Aorta (tissue), 5 donors: ENCODE results near the gene SLAIN2. TPM values are rescaled to one million over a fixed set of nuclear protein-coding genes. Genes with fewer than 3 reads are reported as not detected.

Experiments used
- ATAC-seq: fragments of 200-7000 bp; cut with Tn5 transposase; one replicate; pipeline ENCODE4 v1.9.1; 2022; ENCODE audit warnings: moderate library complexity; ENCODE audit not compliant: low FRiP score
- DNase-seq, 2 donors: peaks; one replicate each; pipeline ENCODE4 v3.0.0-alpha.2; 2020
- H3K27ac ChIP-seq, 2 donors: one replicate each; pipeline ENCODE4 v1.5.1; 2013; ENCODE audit warnings: low read length in 2 of 2, mild to moderate bottlenecking in 2 of 2, moderate library complexity in 2 of 2, control low read depth in 1 of 2, inconsistent platforms in 1 of 2, low read depth in 1 of 2
- H3K27me3 ChIP-seq, 2 donors: one replicate each; pipeline ENCODE4 v1.6.1; 2013; ENCODE audit warnings: control low read depth in 1 of 2, low read length in 1 of 2, mild to moderate bottlenecking in 1 of 2, moderate library complexity in 1 of 2; ENCODE audit not compliant: insufficient read depth in 2 of 2, control insufficient read depth in 1 of 2
- H3K36me3 ChIP-seq, 2 donors: one replicate each; pipeline ENCODE4 v1.6.1; 2013; ENCODE audit warnings: control low read depth in 1 of 2, low read length in 1 of 2, mild to moderate bottlenecking in 1 of 2; ENCODE audit not compliant: insufficient read depth in 2 of 2, control insufficient read depth in 1 of 2
- H3K4me1 ChIP-seq, 2 donors: one replicate each; pipeline ENCODE4 v1.6.1; 2013; ENCODE audit warnings: low read length in 2 of 2, control low read depth in 1 of 2, mild to moderate bottlenecking in 1 of 2, moderate library complexity in 1 of 2; ENCODE audit not compliant: insufficient read depth in 2 of 2, control insufficient read depth in 1 of 2
- H3K4me3 ChIP-seq, 2 donors: one replicate each; pipeline ENCODE4 v1.5.1; 2013; ENCODE audit warnings: low read length in 2 of 2, control low read depth in 1 of 2, mild to moderate bottlenecking in 1 of 2
- H3K9me3 ChIP-seq: one replicate; pipeline ENCODE4 v1.6.1; 2013; ENCODE audit warnings: mild to moderate bottlenecking, low read length; ENCODE audit not compliant: control insufficient read depth
- WGBS, 2 donors: extraction: QIAGEN DNeasy Blood & Tissue Kit; methylation state at CpG; one replicate each; pipeline ENCODE4 v1.1.7; 2013; 5-methylcytosine and 5-hydroxymethylcytosine counted together
- intact Hi-C, 2 donors: fragments of 100-400 bp; cut with DNase I; formaldehyde crosslinking; loops; one replicate each; pipeline versions ENCODE4 v1.14.2 to v1.15.0; 2022
- polyA plus RNA-seq, 2 donors: library from polyadenylated mRNA; stranded (reverse); fragments of 200-250 nt; gene quantifications; one replicate each; pipeline ENCODE4 v1.2.3, GENCODE V29; 2013
- total RNA-seq, 2 donors: library from RNA; stranded (reverse); fragmentation: NEBNext Ultra II Directional; extraction: Animal tissue kit (Norgen Biotek cat#: 25700); gene quantifications; one replicate each; pipeline ENCODE4 v1.2.1, GENCODE V29; 2021
- donor health status: healthy with polysubstance abuse.
- donor health status: Bipolar disorder and iron deficiency.
- donor health status: DM: no; HTN: no; CAD: no.
- donor health status: DM: no; HTN: no; CAD: no.
- donor health status: DM: yes; HTN: yes; CAD: no.

SLAIN2 gene
- total and polyA plus RNA-seq, 4 donors: 39.0 to 109 (median 76.7) TPM

GRCh38 chr4:48340276-48340964 lies 909 bp upstream of the SLAIN2 start:
- peak overlapping the region; percentile 86 to 90 for H3K4me3 ChIP-seq
- ATAC-seq (peak; percentile 36), DNase-seq (no peak)
- H3K27ac ChIP-seq: peak overlapping the region; percentile 87 to 96
- H3K27me3 ChIP-seq: no peaks in the 10 kb centered on the region
- H3K9me3 ChIP-seq: no peaks in the 10 kb centered on the region
- H3K36me3 ChIP-seq: no peaks in the 10 kb centered on the region
- intact Hi-C loops: loop anchor here in 1 of 2 donors (10.0 kb wide), 1 partner anchor 54 kb away; no protein-coding TSS in a partner anchor
- H3K4me1 ChIP-seq: peaks cover 1 to 2% of the 10 kb centered on the region in 2 donors
- 10 to 11% methylated on average over 14 of the region's 14 CpGs for WGBS, 2 donors

- peak; percentile 65 for ATAC-seq
- intact Hi-C loops: loop anchor here in 1 of 2 donors (10.0 kb wide), 1 partner anchor 53 kb away; no protein-coding TSS in a partner anchor
These were observed 662 bp downstream of the SLAIN2 start for GRCh38 chr4:48341776-48342605.

GRCh38 chr4:48342606-48342880 lies 1.2 kb downstream of the SLAIN2 start:
- intact Hi-C loops: loop anchor here in 1 of 2 donors (10.0 kb wide), 1 partner anchor 52 kb away; no protein-coding TSS in a partner anchor
- Histone ChIP-seq H3K36me3 (no peaks in the 10 kb centered on the region), H3K4me3 (peak overlapping the region; percentile 84 to 98), H3K27ac (no peak overlapping the region), H3K9me3 (no peaks in the 10 kb centered on the region), H3K4me1 (peaks cover 1 to 4% of the 10 kb centered on the region in 2 donors), H3K27me3 (no peaks in the 10 kb centered on the region)
- WGBS, 2 donors: 0 to 1% methylated on average over 5 of the region's 5 CpGs
- DNase-seq (no peak), ATAC-seq (no peak)

More at GRCh38 chr4:48341776-48342605, 662 bp downstream of the SLAIN2 start:
- Histone ChIP-seq H3K36me3 (no peaks in the 10 kb centered on the region), H3K27me3 (no peaks in the 10 kb centered on the region), H3K9me3 (no peaks in the 10 kb centered on the region), H3K4me3 (peak overlapping the region; percentile 84 to 98), H3K27ac (peak overlapping the region; percentile 89 to 92), H3K4me1 (peaks cover 1 to 4% of the 10 kb centered on the region in 2 donors)
- DNase-seq: peak; percentile 76 to 88
- WGBS, 2 donors: 0% methylated on average over 58 to 66 of the region's 66 CpGs

- no peaks in the 10 kb centered on the region for H3K9me3 ChIP-seq
- peaks cover 1 to 4% of the 10 kb centered on the region in 2 donors for H3K4me1 ChIP-seq
- no peaks in the 10 kb centered on the region for H3K36me3 ChIP-seq
- ATAC-seq: no peak
- DNase-seq: no peak
- 12 to 16% methylated on average over 3 of the region's 3 CpGs for WGBS, 2 donors
- peak overlapping the region; percentile 84 to 98 for H3K4me3 ChIP-seq
- H3K27ac ChIP-seq: no peak overlapping the region
- H3K27me3 ChIP-seq: no peaks in the 10 kb centered on the region
- intact Hi-C loops: loop anchor here in 1 of 2 donors (10.0 kb wide), 1 partner anchor 52 kb away; no protein-coding TSS in a partner anchor
These were observed 1.7 kb downstream of the SLAIN2 start for GRCh38 chr4:48343035-48343434.

GRCh38 chr4:48343551-48343950 lies 2.2 kb downstream of the SLAIN2 start:
- peak overlapping the region in 1 of 2 donors; percentile 98 for H3K4me3 ChIP-seq
- H3K4me1 ChIP-seq: peaks cover 1 to 4% of the 10 kb centered on the region in 2 donors
- 4 to 15% methylated on average over 1 of the region's 1 CpG for WGBS, 2 donors
- no peaks in the 10 kb centered on the region for H3K36me3 ChIP-seq
- ATAC-seq (no peak), DNase-seq (no peak)
- intact Hi-C loops: loop anchor here in 1 of 2 donors (10.0 kb wide), 1 partner anchor 51 kb away; no protein-coding TSS in a partner anchor
- no peaks in the 10 kb centered on the region for H3K9me3 ChIP-seq
- no peak overlapping the region for H3K27ac ChIP-seq
- no peaks in the 10 kb centered on the region for H3K27me3 ChIP-seq

GRCh38 chr4:48345542-48345941 lies 4.2 kb downstream of the SLAIN2 start:
- intact Hi-C loops: loop anchor here in 1 of 2 donors (10.0 kb wide), 1 partner anchor 49 kb away; no protein-coding TSS in a partner anchor
- WGBS, 2 donors: 82 to 88% methylated on average over 3 of the region's 3 CpGs
- no peak overlapping the region for H3K4me3 ChIP-seq
- DNase-seq: no peak
- H3K36me3 ChIP-seq: no peaks in the 10 kb centered on the region
- ATAC-seq: no peak
- no peak overlapping the region for H3K27ac ChIP-seq
- H3K27me3 ChIP-seq: no peaks in the 10 kb centered on the region
- peaks cover 1 to 4% of the 10 kb centered on the region in 2 donors for H3K4me1 ChIP-seq
- H3K9me3 ChIP-seq: no peaks in the 10 kb centered on the region

- ATAC-seq (no peak), DNase-seq (no peak)
- Histone ChIP-seq H3K4me1 (peaks cover 2 to 4% of the 10 kb centered on the region in 2 donors), H3K4me3 (no peak overlapping the region), H3K36me3 (no peaks in the 10 kb centered on the region), H3K27ac (no peak overlapping the region), H3K27me3 (no peaks in the 10 kb centered on the region), H3K9me3 (no peaks in the 10 kb centered on the region)
- intact Hi-C loops: loop anchor here in 1 of 2 donors (10.0 kb wide), 1 partner anchor 48 kb away; no protein-coding TSS in a partner anchor
These were observed 5.3 kb downstream of the SLAIN2 start for GRCh38 chr4:48346594-48346993.

- Histone ChIP-seq H3K4me1 (peaks cover 2 to 4% of the 10 kb centered on the region in 2 donors), H3K27me3 (no peaks in the 10 kb centered on the region), H3K36me3 (no peaks in the 10 kb centered on the region), H3K4me3 (no peak overlapping the region), H3K9me3 (no peaks in the 10 kb centered on the region), H3K27ac (no peak overlapping the region)
- DNase-seq: no peak
- intact Hi-C loops: loop anchor here in 1 of 2 donors (10.0 kb wide), 1 partner anchor 47 kb away; no protein-coding TSS in a partner anchor
- whole genome bisulfite sequencing, 2 donors: 94 to 97% methylated on average over 7 of the region's 7 CpGs
- no peak for ATAC-seq
These were observed 6.1 kb downstream of the SLAIN2 start for GRCh38 chr4:48347282-48347921.
